ENCODE results near the gene SAMD8. TPM values are rescaled to one million over a fixed set of nuclear protein-coding genes. Genes with fewer than 3 reads are reported as not detected.
"Not testable (repeated sequence)": the region's sequence is repeated elsewhere in the genome, so short reads cannot be mapped to it uniquely, and the experiment has no call there.

SAMD8 gene
- total and polyA plus RNA-seq, 2 of the 8 experiments (the other 6 are each of a cell fraction or from before 2014, with no cell fraction given): 11.7 to 20.9 TPM

- not testable (repeated sequence) for H3K14ac ChIP-seq (ENCODE audit: insufficient read length); FAIRE-seq; H3K4me3 ChIP-seq (ENCODE audit: extremely low read depth in 1 of 4, insufficient read depth in 2 of 4, low read depth in 3 of 4, low read length in 4 of 4); H4K91ac ChIP-seq (replicated peaks; ENCODE audit: insufficient read length, low read length); H3K27ac ChIP-seq (ENCODE audit: low read depth, low read length); DNase-seq (ENCODE audit: low read depth in 1 of 2, low spot score in 2 of 2); H2AFZ ChIP-seq (ENCODE audit: low read length); H2BK20ac ChIP-seq (ENCODE audit: low read length); H4K5ac ChIP-seq (ENCODE audit: insufficient read length, low read depth, low read length); H3K23me2 ChIP-seq (ENCODE audit: low read depth, low read length); H3K27me3 ChIP-seq (replicated peaks in 1 of 4; ENCODE audit: control insufficient read depth in 3 of 4, extremely low read depth in 1 of 4, insufficient read depth in 3 of 4, low read length in 3 of 4); H3K79me1 ChIP-seq (ENCODE audit: low read depth, low read length); H3K56ac ChIP-seq (replicated peaks; ENCODE audit: insufficient read length, low read depth, low read length); H3K9ac ChIP-seq (replicated peaks in 1 of 4; ENCODE audit: extremely low read depth in 1 of 4, low read depth in 3 of 4, low read length in 3 of 4); H2BK5ac ChIP-seq (ENCODE audit: low read depth, low read length); H3K18ac ChIP-seq (ENCODE audit: extremely low read depth, low read length); H4K20me1 ChIP-seq (replicated peaks in 1 of 2; ENCODE audit: control insufficient read depth in 1 of 2, insufficient read depth in 2 of 2, low read length in 2 of 2); H3K9me3 ChIP-seq (ENCODE audit: insufficient read depth in 2 of 2, low read depth in 1 of 2, low read length in 1 of 2); H2BK12ac ChIP-seq (ENCODE audit: low read depth, low read length); H2BK15ac ChIP-seq (ENCODE audit: low read length); H3K4ac ChIP-seq (replicated peaks; ENCODE audit: insufficient read length, low read depth, low read length); H4K8ac ChIP-seq (ENCODE audit: extremely low read depth, insufficient read depth, low read length); H3K23ac ChIP-seq (ENCODE audit: insufficient read length); H2AK5ac ChIP-seq (ENCODE audit: low read depth, low read length); H2BK120ac ChIP-seq (replicated peaks; ENCODE audit: low read depth, low read length); H3K4me2 ChIP-seq (ENCODE audit: insufficient read depth in 1 of 2, low read depth in 2 of 2, low read length in 2 of 2)
- CTCF ChIA-PET (ENCODE audit: partially characterized antibody): interaction anchor here (2.2 to 12.2 kb wide), 4 partner anchors 9 to 33 kb away, joined by 9 to 128 read pairs (median 20); partner anchors contain the start of genes COMTD1 and VDAC2
- Histone ChIP-seq H3K4me1 (replicated peaks in 1 of 4; ENCODE audit: control insufficient read depth in 3 of 4, insufficient read depth in 4 of 4, low read length in 3 of 4) (peaks cover 14 to 39% (median 27%) of the 10 kb centered on the region in 4 experiments), H3K36me3 (ENCODE audit: control insufficient read depth in 2 of 4, insufficient read depth in 4 of 4, low read length in 3 of 4) (peaks cover 19 to 97% (median 58%) of the 10 kb centered on the region in 4 experiments), H3K79me2 (ENCODE audit: control insufficient read depth in 1 of 2, insufficient read depth in 2 of 2, low read length in 2 of 2) (peaks cover 0 to 61% of the 10 kb centered on the region in 2 experiments; a peak in 3 of 4 replicates)
- WGBS, 2 experiments (ENCODE audit: extremely low coverage in 1 of 2, insufficient coverage in 1 of 2, insufficient read length in 1 of 2, insufficient replicate concordance in 2 of 2, low coverage in 1 of 2, low lambda C conversion rate in 2 of 2, missing lambda C conversion rate in 1 of 2): 90% methylated on average over 8 of the region's 8 CpGs; no CpG with 5 or more reads in 1 of the 2 experiments
- POLR2A ChIA-PET (ENCODE audit: partially characterized antibody): interaction anchor here (13.3 to 27.6 kb wide), 2 partner anchors 12 to 26 kb away, joined by 142 to 801 read pairs; partner anchors contain the start of genes COMTD1 and VDAC2
These were observed 110.0 kb downstream of the SAMD8 start for GRCh38 chr10:75221492-75221891.

Measured in H1 (cell line).